ENCODE measurements around the gene SEC24D.
"Not testable (repeated sequence)": the region's sequence is repeated elsewhere in the genome, so short reads cannot be mapped to it uniquely, and the experiment has no call there.

The SEC24D gene

GRCh38 chr4:118787844-118788380, 48.0 kb downstream of the SEC24D start:
- DNase-seq (ENCODE audit: low read depth) = no peak
- TF ChIP-seq POLR2A (IDR thresholded peaks at IDR 0.05; ENCODE audit: extremely low read depth, insufficient read length) (no peak), MYC (IDR thresholded peaks at IDR 0.05; ENCODE audit: low read depth, low read length) (no peak)
- TF ChIP-seq, protein P1, sequence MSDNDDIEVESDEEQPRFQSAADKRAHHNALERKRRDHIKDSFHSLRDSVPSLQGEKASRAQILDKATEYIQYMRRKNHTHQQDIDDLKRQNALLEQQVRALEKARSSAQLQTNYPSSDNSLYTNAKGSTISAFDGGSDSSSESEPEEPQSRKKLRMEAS (IDR thresholded peaks at IDR 0.05; ENCODE audit: low read depth, low read length) = no peak
- TF ChIP-seq, protein P2, sequence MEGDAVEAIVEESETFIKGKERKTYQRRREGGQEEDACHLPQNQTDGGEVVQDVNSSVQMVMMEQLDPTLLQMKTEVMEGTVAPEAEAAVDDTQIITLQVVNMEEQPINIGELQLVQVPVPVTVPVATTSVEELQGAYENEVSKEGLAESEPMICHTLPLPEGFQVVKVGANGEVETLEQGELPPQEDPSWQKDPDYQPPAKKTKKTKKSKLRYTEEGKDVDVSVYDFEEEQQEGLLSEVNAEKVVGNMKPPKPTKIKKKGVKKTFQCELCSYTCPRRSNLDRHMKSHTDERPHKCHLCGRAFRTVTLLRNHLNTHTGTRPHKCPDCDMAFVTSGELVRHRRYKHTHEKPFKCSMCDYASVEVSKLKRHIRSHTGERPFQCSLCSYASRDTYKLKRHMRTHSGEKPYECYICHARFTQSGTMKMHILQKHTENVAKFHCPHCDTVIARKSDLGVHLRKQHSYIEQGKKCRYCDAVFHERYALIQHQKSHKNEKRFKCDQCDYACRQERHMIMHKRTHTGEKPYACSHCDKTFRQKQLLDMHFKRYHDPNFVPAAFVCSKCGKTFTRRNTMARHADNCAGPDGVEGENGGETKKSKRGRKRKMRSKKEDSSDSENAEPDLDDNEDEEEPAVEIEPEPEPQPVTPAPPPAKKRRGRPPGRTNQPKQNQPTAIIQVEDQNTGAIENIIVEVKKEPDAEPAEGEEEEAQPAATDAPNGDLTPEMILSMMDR (IDR thresholded peaks at IDR 0.05; ENCODE audit: low read depth, low read length) = no peak
- H3K4me3 ChIP-seq (ENCODE audit: low read depth, low read length) = no peak overlapping the region

DNA sequence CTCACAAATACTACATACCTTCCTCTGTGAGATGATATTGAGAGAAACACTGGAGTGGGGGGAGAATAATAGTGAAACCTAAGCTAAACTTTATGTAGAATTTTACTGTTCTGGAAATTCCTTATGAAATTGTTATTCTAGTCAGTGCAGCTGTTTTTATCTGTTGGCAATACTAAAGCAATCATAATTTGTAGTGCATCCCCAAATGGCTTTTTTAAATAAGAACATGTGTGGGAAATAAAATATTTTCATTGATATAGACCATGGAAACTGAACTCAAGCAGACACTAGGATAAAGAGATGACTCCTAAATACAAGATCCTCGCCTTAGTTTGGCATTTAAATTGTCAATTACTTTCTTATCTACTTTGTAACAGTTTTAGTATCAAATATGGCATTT, 51.1 kb downstream of the SEC24D start:
- H3K4me3 ChIP-seq (ENCODE audit: low read depth, low read length) = no peak overlapping the region
- DNase-seq (ENCODE audit: low read depth) = no peak
- TF ChIP-seq, protein P2 (IDR thresholded peaks at IDR 0.05; ENCODE audit: low read depth, low read length) = no peak
- no peak for TF ChIP-seq POLR2A (IDR thresholded peaks at IDR 0.05; ENCODE audit: extremely low read depth, insufficient read length)
- TF ChIP-seq, protein P1 (IDR thresholded peaks at IDR 0.05; ENCODE audit: low read depth, low read length) = no peak
- TF ChIP-seq MYC (IDR thresholded peaks at IDR 0.05; ENCODE audit: low read depth, low read length) = no peak

- no peak for DNase-seq (ENCODE audit: low read depth)
- TF ChIP-seq, protein P1 (IDR thresholded peaks at IDR 0.05; ENCODE audit: low read depth, low read length) = no peak
Observed at GRCh38 chr4:118783887-118784286, 52.0 kb downstream of the SEC24D start.

DNA sequence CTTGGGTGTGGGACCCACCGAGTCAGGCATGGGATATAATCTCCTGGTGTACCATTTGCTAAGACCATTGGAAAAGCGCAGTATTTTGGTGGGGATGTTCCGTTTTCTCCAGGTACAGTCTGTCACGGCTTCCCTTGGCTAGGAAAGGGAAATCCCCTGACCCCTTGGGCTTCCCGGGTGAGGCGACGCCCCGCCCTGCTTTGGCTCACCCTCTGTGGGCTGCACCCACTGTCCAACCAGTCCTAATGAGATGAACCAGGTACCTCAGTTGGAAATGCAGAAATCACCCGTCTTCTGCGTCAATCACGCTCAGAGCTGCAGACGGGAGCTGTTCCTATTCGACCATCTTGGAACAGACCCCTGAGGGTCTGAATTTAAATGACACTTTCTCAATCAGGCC, 53.0 kb downstream of the SEC24D start:
- DNase-seq (ENCODE audit: low read depth); H3K4me3 ChIP-seq (ENCODE audit: low read depth, low read length): not testable (repeated sequence)

More at GRCh38 chr4:118783887-118784286, 52.0 kb downstream of the SEC24D start:
- no peak overlapping the region for H3K4me3 ChIP-seq (ENCODE audit: low read depth, low read length)

GRCh38 chr4:118777649-118778048, 58.3 kb downstream of the SEC24D start:
- H3K4me3 ChIP-seq (ENCODE audit: low read depth, low read length); DNase-seq (ENCODE audit: low read depth): not testable (repeated sequence)

GRCh38 chr4:118776955-118777640, 58.8 kb downstream of the SEC24D start:
- not testable (repeated sequence) for DNase-seq (ENCODE audit: low read depth); H3K4me3 ChIP-seq (ENCODE audit: low read depth, low read length)

GRCh38 chr4:118776157-118776954, 59.6 kb downstream of the SEC24D start:
- TF ChIP-seq, protein P1 (IDR thresholded peaks at IDR 0.05; ENCODE audit: low read depth, low read length) = no peak
- TF ChIP-seq POLR2A (IDR thresholded peaks at IDR 0.05; ENCODE audit: extremely low read depth, insufficient read length) = no peak
- TF ChIP-seq, protein P2 (IDR thresholded peaks at IDR 0.05; ENCODE audit: low read depth, low read length) = no peak
- TF ChIP-seq MYC (IDR thresholded peaks at IDR 0.05; ENCODE audit: low read depth, low read length) = no peak
- no peak for DNase-seq (ENCODE audit: low read depth)
- no peak overlapping the region for H3K4me3 ChIP-seq (ENCODE audit: low read depth, low read length)

- no peak for TF ChIP-seq MYC (IDR thresholded peaks at IDR 0.05; ENCODE audit: low read depth, low read length)
- TF ChIP-seq, protein P2 (IDR thresholded peaks at IDR 0.05; ENCODE audit: low read depth, low read length) = no peak
- no peak for TF ChIP-seq POLR2A (IDR thresholded peaks at IDR 0.05; ENCODE audit: extremely low read depth, insufficient read length)
- TF ChIP-seq, protein P1 (IDR thresholded peaks at IDR 0.05; ENCODE audit: low read depth, low read length) = no peak
- no peak overlapping the region for H3K4me3 ChIP-seq (ENCODE audit: low read depth, low read length)
- no peak for DNase-seq (ENCODE audit: low read depth)
Observed at GRCh38 chr4:118775405-118775804, 60.5 kb downstream of the SEC24D start.
